HEK293T (cell line): ENCODE data around the gene ACOXL.

Experiments
- ARNT ChIP-seq: fragments of 450-650 bp; IDR thresholded peaks from 2 replicates; pipeline ENCODE4 v1.6.1; 2017; ENCODE audit warnings: mild to moderate bottlenecking
- ELF4 ChIP-seq: fragments of 450-650 bp; IDR thresholded peaks from 2 replicates; pipeline ENCODE4 v1.6.1; 2017; ENCODE audit warnings: antibody characterized with exemption
- FOXA1 ChIP-seq: fragments of 450-650 bp; IDR thresholded peaks from 2 replicates; pipeline ENCODE4 v1.6.1; 2016; ENCODE audit warnings: mild to moderate bottlenecking
- SP1 ChIP-seq: fragments of 450-650 bp; IDR thresholded peaks from 2 replicates; pipeline ENCODE4 v1.6.1; 2017

DNA sequence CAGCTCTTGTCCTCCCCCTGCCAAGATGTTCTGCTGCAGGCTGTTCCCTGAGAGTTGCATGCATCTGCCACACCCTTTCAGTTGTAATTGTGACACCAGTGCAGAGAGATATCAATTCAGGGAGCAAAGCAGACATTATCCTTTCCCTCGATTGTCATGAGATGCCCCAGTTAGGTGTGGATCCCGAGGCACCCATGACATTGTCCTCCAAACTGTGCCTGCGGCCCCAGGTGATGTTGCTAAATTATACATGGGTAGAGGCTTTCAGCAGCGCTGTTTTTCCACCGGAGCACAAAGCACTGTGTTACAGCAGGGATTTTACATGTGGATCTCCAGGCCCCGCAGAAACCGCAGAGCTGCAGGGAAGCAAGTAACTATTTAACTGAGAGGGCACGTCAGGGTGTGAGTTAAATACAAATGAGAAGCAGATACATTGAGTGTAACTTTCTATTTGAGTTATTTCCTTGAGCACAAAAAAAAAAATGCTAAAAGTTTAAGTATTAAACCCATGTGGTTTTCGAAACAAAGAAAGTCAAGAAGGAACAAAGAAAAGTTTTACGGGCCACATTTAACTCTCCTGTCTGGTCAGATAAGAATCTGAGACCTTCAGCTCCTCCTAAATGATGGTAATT lies 298.0 kb downstream of the ACOXL start:
- TF ChIP-seq FOXA1 (no peak), ARNT (no peak), ELF4 (no peak), SP1 (no peak)
